NCI-H2196 treated with DMSO at 0.1 percent for 48 hours (cell line): ENCODE data around the gene OR2AK2.
"Not testable (repeated sequence)": the region's sequence is repeated elsewhere in the genome, so short reads cannot be mapped to it uniquely, and the experiment has no call there.

Source experiments
- DNase-seq: peaks from one replicate; lab custom pipeline; 2025; ENCODE audit not compliant: unreplicated experiment; lab: John Stamatoyannopoulos, UW

Gene OR2AK2, protein sequence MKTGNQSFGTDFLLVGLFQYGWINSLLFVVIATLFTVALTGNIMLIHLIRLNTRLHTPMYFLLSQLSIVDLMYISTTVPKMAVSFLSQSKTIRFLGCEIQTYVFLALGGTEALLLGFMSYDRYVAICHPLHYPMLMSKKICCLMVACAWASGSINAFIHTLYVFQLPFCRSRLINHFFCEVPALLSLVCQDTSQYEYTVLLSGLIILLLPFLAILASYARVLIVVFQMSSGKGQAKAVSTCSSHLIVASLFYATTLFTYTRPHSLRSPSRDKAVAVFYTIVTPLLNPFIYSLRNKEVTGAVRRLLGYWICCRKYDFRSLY

DNA sequence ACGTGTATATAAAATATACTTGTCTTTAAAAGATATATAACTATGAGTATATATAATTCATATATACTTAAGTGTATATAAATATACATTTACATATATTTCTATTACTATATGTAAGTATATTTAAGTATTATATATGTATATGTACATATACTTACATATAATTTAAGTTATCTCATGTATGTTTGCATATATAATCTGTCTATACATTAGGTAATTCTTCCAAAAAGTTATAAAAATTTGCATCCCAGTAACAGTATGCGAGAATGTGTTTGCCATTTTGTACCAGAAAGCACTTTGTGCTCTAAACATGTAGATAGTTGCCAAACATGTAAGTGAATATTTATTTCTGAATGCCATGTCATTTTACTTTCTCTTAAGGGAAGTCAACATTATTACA is at the start of gene OR2AK2:
TSS of gene OR2AK2 (plus strand) at position 301 of the 400 bp plus-strand sequence. CDS start 144 bp downstream, outside the sequence.
- DNase-seq, result no peak

DNA sequence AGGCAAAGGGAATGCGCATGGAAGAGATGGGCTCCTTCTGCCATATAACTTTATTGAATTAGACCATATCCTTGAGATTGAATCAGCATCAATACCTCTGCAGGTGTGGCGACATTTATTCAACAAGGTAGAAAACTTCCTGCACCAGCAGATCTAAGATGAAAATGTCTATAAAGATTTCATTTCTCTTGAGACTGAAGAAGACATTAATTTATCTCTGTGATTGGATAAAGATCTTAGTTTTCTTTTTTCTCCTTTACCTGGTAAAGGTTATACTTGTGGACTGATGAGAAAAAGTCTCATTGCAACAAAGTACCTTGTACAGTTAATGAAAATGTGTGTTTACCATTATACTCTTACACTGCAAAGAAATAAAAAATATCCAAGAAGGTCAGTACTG is 45.1 kb upstream of the OR2AK2 start, which contains the start of gene OR2T8:
TSS of gene OR2T8 (plus strand) at position 301 of the 400 bp plus-strand sequence. CDS start 766 bp downstream, outside the sequence.
- DNase-seq, result no peak

DNA sequence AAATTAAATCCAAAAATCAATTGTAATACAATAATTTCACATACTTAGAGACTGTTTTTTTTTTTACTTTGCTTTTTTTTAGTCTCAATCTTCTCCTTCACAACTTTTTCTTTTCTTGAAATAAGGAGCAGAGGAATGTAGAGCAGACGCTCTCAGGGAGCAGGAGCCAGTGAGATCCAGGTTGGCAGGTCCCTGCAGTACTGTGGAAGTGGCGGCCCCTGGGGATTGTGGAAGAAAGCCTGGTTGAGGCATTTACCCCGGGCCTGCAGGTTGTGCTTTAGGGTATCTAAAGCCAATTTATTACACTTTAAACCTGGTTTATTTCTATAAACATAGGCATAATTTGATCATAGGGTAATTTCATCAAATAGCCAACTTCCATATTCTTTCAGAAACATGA is 41.1 kb upstream of the OR2AK2 start:
- DNase-seq, result no peak

DNA sequence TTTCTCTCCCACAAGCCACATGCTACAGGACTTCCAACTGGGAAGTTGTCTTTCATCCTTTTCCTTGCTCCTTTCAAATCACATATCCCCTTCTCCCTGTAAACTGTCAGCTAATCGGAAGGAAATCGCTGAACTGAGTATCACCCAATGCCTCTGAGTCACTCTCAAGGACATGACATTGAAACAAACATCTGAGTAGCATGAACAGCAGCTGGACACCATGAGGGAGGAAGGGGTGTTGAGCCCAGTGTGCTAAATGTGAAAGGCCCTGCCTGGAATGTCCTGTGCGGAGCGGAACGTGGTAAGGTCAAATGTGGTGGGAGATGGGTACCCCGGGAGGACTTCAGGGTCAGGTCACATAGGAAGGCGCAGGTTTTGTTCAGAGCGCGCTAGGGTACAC is 40.2 kb upstream of the OR2AK2 start, which contains the start of gene OR2AJ1:
TSS of gene OR2AJ1 (plus strand) at position 22 of the 400 bp plus-strand sequence. CDS start 8,880 bp downstream, outside the sequence.
- DNase-seq, result no peak

DNA sequence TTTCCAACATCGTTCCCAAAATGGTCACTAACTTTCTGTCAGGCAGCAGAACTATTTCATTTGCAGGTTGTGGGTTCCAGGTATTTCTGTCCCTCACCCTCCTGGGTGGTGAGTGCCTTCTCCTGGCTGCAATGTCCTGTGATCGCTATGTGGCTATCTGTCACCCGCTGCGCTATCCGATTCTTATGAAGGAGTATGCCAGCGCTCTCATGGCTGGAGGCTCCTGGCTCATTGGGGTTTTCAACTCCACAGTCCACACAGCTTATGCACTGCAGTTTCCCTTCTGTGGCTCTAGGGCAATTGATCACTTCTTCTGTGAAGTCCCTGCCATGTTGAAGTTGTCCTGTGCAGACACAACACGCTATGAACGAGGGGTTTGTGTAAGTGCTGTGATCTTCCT is 31.0 kb upstream of the OR2AK2 start:
- DNase-seq, result no peak

DNA sequence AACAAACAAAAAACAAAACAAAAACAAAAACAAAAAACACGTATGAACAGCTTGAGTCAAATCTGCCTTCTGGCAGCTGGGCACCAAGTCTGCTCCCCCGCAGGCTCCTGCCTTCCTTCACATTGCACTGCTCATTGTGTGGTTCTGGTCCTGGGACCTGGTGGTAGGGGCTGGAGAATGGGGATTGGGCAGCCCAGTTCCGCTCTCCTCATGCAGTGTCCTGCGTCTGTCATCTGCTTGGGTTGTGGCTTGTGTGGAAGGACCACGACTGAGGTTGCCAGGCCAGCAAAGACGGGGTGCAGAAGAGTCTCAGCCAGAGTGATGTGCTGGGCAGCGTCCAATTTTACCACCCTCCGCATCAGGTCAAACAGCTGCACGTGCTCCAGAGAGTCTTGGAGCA is 29.3 kb upstream of the OR2AK2 start:
- no peak for DNase-seq

DNA sequence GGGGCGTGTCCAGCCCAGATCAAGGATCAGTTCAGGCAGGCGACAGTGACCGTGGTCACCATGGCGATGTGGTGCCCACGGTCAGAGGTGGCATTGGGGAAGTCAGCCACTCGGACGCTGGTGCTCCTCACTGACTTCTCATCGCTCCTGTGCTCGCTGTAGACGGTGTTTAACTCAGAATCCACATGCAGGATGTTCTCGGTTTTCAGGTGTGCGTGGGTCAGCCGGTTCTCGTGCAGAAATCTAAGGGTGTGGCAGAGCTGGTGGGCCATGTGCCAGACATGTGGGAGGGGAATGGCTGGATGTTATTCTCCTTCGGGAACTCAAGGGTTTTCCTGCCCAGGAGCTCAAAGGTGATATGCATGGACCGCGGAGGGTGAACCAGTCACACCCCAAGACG is 28.6 kb upstream of the OR2AK2 start:
- no peak for DNase-seq

DNA sequence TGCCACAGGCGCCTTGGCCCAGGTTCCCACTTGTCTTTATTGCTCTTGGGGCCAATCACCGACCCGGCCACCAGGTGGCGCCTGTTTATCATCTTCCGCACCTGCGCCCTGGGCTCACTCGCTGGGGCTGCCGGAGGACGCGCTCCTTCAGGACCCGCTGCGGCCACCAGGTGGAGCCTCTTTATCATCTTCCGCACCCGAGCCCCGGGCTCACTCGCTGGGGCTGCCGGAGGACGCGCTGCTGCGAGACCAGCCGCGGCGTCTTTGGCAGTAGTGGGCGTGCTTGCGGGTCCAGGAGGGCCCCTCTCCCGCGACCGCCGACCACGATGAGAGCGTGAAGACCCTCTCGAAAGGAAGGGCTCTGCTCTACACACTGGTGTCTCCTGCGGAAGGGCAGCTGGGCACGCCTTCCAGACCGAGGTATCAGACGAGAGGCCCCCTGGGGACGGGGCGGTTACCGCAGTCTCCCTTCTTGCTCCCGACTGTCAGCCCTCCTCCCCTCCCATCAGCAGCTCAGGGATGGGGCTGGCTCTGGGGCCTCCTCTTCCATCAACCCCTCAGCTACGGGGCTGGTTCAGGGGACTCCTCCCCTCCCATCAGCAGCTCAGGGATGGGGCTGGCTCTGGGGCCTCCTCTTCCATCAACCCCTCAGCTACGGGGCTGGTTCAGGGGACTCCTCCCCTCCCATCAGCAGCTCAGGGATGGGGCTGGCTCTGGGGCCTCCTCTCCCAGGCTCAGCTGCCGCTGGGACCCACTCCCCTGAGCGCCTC is 27.9 kb upstream of the OR2AK2 start:
- DNase-seq, result not testable (repeated sequence)

DNA sequence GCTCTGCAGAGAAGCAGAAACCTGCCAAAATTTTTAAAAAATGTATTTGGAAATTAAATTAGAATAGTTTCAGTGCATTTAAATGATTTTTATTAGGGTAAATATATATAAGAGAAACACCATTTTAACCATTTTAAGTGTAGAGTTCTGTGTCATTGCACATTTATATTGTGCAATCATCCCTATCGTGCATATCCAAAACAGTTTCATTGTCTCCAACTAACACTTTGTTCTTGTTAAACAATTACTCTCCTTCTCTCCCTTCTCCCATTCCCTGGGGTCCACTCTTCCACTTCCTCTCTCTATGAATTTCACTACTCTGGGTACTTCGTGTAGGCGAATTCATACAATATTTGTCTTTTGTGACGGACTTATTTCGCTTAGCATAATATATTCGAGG is 22.4 kb upstream of the OR2AK2 start:
- no peak for DNase-seq

DNA sequence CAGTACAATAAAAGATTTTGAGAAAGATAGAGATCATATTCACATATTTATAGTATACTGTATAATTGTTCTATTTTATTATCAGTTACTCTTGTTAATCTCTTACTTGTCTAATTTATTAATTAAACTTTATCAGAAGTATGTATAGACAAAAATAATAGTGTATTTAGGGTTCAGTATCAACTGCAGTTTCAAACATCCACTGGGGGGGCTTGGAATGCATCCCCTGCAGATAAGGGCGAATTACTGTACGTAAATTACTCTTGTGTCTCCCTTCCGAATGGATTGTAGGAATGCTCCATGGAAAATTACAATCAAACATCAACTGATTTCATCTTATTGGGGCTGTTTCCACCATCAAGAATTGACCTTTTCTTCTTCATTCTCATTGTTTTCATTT is 16.5 kb upstream of the OR2AK2 start, which contains the start of gene OR2L8:
TSS of gene OR2L8 (plus strand) at position 301 of the 400 bp plus-strand sequence. CDS start at position 301, 0 bp downstream.
- no peak for DNase-seq

DNA sequence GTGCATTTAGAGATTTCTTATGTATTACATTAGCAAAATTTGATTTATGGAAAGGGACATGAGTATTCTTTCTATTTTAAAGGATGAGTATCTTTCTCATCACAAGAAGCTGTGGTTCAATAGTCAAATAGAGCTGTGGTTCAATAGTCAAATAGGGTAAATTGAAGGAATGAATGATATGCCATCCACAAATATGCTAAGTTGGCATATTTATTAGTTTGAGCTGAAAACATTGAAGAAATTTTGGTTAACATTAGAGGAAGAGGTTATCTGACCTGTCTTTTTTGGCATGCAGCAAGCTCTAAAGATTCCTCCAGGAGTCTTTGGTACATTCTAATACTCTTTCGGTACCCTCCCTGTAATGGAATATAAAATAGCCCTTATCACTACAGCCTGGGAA is 11.6 kb upstream of the OR2AK2 start:
- no peak for DNase-seq

DNA sequence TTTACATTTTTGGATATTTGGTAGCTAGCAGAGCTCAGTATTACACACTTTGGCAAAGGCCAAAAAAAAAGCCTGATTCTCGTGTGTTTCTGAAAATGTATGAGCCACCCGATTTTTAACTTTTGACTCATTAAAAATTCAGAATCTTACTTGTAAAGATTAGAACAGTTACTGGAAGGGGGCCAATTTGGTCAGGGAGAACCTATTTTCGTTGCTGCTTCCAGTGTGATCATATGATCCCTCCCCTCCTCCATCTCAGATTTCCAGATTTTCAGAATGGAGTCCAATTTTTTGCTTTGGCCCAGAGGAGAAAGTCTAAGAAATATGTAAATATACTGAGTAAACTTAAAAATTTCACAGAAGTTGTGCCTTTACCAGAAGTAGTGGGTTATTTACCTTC is 3.2 kb upstream of the OR2AK2 start:
- no peak for DNase-seq

DNA sequence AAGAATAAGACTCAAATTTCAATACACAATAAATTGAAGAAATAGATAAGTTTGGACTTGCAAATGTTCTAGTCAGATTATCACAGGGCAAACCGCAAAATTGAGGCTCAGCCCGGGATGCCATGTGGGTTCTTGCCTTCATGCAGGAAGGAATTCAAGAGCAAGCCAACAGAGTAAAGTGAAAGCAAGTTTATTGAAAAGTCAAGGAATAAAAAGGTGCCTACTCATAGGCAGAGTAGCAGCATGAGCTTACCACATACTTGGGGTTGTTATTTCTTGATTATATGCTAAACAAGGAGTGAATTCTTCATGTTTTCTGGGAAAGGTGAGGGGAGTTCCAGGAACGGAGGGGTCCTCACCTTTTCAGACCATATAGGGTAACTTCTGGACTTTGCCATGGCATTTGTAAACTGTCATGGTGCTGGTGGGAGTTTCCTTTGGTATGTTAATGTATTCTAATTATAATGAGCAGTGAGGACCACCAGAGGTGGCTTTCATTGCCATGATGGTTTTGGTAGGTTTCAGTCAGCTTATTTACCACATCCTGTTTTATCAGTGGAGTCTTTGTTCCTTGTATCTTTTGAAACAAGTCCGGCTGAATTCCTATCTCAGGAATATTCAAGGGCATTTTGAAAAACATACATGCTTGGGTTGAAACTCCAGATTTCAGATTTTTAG is 2.0 kb upstream of the OR2AK2 start:
- no peak for DNase-seq

DNA sequence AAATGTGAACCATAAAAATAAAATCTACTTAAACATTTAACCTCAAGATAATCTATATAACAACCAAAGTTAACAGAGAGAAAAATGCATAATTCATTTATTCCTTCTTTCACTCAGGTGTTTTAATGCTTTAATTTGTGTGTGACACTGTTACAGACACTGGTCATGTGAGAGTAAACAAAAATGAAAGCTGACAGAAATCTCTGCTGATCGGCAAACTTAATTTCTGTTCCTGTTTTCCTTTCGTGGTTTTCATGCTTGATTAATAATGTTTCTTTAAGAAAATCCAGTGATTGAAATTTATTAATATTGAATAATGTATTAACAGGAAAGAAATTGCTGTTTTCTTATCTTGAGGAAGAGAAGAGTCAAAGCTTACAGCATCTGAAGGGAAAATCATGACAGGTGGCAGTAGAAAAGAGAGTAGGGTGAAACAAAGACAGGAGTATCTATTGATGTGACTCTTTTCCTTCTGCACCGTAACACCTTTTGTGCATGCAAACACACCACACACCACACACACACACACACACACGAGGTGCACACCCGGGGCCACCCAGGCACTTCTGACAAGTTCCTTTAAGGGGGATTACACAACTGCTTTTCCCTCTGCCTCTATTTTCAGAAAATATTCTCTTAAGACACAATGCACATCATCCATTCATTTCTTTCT is 1.6 kb downstream of the OR2AK2 start:
- DNase-seq, result no peak

DNA sequence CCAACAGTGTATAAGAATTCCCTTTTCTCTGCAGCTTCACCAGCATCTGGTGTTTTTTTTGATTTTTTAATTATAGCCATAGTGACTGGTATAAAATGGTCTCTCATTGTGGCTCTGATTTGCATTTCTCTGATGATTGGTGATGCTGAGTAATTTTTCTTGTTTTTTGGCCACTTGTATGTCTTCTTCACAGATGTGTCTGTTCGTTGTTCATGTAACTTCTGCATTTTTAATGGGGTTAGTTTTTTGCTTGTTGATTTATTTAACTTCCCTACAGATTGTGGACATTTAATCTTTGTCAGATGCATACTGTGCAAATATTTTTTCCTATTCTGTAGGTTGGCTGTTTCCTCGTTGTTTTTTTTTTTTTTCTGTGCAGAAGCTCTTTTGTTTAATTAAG is 28.0 kb downstream of the OR2AK2 start:
- no peak for DNase-seq

DNA sequence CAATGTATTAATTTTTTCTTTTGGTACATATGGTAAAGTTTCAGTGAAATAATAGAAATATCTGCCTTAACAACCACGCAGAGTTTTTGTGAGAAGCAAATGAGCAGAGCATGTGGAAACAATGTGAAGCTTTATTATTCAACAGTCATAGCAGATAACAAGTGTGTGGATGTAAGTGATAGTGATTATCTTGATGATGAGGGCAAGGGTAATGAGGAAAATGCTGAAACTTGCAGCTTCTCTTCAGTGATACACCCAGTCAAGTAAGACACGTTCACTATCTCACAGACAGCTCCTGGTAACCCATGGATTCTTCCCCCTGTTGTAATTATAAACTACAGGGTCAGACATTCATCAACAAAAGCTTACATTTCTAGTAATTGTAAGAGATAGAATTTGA is 33.8 kb downstream of the OR2AK2 start:
- DNase-seq, result no peak

DNA sequence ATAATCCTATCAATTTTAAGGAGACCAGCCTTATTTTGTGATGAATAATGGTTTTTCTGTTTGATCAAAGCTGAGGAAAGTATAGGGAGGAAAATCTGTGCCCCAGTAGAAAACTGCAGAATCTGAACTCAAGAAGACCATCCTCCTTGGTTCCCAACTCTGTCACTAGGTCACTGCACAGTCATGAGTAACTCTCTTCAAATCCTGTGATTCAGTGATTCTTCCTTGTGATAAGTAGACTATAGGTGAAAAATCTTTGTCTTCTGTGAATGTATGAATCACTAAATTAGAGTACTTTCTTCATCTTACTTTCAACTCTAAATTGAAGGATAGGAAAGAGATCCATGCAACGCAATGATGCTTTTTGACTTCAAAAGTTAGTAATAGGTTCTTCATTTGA is 35.1 kb downstream of the OR2AK2 start:
- no peak for DNase-seq

DNA sequence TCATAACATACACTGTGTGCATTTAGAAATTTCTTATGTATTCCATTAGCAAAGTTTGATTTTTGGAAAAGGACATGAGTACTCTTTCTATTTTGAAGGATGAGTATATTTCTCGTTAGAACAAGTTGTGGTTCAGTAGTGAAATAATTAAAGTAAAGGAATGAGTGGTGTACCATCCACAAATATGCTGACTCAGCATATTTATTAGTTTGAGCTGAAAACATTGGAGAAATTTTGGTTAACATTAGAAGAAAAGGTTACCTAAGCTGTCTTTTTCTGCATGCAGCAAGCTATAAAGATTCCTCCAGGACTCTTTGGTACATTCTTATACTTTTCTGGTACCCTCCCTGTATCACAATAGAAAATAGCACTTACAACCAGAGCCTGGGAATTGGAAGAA is 42.7 kb downstream of the OR2AK2 start:
- DNase-seq, result no peak

DNA sequence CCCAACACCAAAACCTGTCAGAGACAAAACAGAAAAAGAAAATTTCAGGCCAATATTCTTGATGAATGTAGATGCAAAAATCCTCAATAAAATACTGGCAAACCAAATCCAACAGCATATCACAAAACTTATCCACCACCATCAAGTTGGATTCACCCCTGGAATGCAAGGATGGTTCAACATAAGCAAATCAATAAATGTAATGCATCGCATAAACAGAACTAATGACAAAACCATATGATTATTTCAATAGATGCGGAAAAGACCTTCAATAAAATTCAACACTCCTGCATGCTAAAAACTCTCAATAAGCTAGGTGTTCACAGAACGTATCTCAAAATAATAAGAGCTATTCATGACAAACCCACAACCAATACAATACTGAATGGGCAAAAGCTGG is 44.6 kb downstream of the OR2AK2 start:
- DNase-seq, result no peak

DNA sequence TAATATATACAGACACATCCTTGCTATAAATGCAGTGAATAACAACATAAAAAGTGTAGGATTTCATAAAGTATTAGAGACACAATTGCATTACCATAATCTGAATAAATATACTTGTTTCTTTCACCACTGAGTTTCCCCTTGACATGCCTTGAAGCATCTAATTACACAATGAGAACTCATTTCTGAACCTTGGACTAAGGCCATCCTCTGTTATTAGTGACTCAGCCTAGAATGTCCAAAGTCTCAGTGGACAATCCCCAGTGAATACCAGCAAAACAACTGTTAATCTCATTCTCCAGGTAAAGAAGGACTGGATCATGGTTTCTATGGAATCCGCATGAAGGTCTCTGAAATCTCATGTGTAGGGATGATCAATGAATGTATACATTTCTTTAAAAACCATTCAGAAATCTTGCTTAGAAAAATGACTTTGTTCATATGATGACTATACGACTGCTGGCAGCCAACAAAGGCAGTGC is 48.2 kb downstream of the OR2AK2 start, which contains the start of gene OR2L5:
TSS of gene OR2L5 (plus strand) at position 432 of the 482 bp plus-strand sequence. CDS start 8,288 bp downstream, outside the sequence.
- no peak for DNase-seq

DNA sequence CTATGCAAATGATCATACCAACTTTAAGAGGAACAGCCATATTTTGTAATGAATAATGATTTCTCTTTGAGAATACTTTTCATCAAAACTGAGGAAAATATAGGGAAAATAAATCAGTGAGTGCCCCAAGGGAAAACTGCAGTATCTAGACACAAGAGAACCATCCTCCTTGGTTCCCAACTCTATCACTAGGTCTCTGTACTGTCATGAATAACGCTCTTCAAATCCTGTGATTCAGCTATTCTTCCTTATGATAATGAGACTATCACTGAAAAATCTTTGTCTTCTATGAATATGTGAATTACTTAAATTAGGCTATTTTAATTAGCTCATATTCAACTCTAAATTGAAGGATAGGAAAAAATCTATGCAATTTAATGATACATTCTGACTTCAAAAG is 50.8 kb downstream of the OR2AK2 start:
- no peak for DNase-seq
